HG03520 (cell line): ENCODE measurements around the gene ZRANB1.
A peak's percentile ranks its signal among the peaks of the same experiment; 100 is the strongest.
"Not testable (repeated sequence)": the region's sequence is repeated elsewhere in the genome, so short reads cannot be mapped to it uniquely, and the experiment has no call there.

ENCODE experiments used
- ATAC-seq: cut with Tn5 transposase; IDR thresholded peaks from one replicate; pipeline ENCODE4 v1.9.1; 2021; ENCODE audit warnings: mild to moderate bottlenecking, moderate library complexity; ENCODE audit not compliant: unreplicated experiment

The ZRANB1 gene

DNA sequence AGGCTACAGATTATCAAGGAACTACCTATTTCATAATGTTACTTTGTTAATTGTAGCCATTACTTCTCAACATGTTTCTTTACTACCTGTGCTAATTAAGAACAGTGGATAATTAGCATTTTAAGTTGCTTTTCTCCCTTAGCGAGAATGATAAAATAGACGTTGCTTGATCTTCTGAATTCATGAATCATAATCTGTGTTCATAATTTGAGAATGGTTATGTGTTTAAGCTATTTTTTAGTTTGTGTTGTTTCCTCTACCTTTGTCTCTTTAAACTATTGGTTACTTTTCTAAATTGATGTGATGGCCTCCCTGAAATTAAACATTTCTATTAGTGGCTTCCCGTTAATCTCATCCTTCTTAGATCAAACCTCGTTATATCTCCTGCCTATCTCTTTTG is at the start of gene ZRANB1:
ZRANB1 (plus strand) TSS at position 301 of the 400 bp plus-strand sequence. CDS start 371 bp downstream, outside the sequence.
- ATAC-seq: no peak

DNA sequence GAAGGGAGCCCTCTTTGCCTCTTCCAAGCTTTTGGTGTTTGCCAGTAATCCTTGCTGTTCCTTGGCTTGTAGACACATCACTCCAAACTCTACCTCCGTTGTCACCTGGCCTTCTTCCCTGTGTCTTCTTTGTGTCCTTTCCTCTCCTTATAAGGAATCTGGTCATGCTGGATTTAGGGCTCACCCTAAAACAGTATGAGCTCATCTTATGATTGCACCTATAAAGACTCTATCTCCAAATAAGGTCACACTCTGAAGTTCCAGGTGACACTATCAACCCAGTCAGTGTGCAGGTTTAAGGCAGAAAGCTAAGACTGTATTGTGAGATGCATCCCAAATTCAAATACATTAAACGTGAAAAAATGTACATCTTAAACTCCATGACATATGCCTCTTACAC is 49.0 kb upstream of the ZRANB1 start:
- no peak for ATAC-seq

DNA sequence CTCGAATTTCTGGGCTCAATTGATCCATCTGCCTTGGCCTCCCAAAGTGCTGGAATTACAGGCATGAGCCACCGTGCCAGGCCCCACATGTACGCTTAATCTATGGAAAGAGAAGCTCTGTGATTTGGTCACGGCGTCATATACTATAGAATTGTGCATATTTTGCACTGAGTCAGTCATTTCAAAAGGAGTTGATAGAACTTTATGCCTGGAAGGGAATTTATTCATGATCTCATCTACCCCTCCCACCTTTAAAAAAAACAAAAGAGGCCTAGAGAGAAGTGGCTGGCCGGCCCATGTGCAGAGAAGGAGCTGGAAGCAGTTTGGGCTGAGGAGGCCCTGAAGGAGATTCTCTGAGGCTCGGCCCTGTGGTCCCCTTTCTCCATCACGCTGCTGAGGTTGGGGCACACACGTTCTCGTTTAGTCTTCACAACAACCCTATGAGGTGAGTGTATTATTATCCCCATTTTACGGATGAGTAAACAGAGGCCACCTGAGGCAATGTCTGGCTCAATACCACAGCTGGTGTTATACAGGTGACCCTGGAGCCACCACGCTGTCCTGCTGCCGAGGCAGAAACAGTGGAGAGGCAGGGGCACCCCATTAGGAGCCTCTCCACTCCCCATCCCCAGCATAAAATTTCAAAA is 47.2 kb upstream of the ZRANB1 start:
- ATAC-seq: no peak

DNA sequence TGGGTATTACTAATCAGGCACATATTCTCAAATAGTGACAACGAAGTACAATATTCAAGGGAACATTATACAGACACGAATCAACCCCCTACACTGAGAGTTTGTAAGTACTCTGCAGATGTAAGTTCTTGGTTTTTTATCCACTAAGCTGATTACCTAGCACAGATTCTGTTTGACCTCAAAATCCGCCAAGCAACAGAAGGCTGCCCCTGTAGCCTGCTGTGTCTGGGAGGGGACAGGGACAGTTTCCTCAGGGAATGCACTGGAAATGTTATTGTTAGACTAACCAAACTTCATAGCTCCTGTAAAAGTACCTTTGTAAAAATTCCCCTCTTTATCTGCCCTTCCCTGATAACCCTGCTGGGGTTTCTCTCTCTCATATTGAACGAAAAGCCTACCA is 45.2 kb upstream of the ZRANB1 start:
- ATAC-seq: no peak

DNA sequence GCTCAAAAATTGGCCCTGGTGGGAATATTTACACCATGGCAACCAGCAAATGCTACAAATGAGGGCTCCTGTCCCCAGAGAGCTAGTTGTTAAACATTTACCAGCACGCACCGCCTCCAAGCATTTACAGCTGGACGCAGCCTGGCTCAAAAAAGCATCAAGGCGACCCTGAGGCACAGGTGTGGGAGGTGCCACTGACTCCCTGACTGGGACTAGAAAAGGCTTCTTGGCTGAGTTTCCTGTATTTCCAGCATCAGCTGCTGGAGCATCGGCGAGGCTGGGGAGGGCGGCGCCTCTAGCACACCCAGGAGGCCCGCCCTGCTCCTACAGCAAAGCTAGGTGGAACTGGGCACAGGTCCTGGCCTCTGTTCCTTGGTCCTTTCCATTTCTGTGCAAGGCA is 43.5 kb upstream of the ZRANB1 start:
- no peak for ATAC-seq

DNA sequence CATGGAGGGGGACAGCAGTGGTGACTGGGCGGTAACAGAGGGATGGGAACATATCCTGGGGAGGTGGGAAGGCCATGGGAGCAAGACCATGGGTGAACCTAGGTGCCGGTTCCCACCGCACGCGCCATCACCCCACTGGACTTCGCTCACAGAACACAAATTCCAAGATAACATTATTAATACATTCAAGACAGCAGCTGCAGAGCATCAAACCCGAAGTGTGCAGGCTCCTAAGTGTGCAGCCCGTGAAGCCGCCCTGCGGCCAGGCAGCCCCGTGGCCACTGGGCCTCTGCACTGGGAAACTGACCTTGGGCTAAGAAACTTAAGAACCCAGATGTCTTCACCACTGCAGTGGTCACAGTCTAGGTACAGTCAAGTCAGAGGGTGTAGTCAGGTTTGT is 42.8 kb upstream of the ZRANB1 start:
- no peak for ATAC-seq

DNA sequence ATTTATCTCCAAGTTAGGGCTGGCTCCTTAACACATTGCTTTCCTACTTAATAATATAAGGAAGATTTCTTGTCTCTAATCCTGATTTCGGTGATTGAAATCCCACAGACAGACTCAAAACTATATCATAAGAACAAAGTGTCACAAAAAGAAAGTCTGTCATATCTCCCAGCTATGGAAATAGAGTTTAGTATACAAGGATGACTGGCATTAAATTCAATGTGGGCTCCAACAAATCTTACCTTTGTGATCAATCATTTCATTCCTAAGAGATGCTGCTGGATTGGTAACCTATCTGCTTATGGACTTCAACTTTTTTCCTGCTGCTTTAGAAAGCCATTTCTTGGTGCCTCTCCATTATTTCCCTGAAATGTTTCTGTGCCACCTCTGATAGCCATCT is 39.5 kb upstream of the ZRANB1 start:
- no peak for ATAC-seq

DNA sequence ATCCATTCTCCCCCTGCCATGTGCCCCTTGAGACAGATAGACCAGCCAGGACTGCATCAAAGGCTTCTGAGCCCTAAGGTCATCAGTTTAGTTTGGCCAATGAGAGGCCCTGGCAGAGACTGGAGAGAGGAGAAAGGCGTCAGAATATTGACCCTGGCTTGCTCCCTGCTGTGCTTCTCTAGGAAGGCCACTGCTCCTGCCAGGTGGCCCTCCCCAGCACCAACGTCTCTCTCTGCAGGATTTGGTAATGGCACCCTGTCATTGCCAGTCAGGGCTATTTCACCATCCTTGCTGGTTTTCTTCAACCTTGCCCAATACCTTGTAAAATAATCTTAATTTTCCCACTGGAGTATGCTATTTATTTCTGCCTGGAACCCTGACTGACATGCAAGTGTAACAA is 38.8 kb upstream of the ZRANB1 start:
- no peak for ATAC-seq

DNA sequence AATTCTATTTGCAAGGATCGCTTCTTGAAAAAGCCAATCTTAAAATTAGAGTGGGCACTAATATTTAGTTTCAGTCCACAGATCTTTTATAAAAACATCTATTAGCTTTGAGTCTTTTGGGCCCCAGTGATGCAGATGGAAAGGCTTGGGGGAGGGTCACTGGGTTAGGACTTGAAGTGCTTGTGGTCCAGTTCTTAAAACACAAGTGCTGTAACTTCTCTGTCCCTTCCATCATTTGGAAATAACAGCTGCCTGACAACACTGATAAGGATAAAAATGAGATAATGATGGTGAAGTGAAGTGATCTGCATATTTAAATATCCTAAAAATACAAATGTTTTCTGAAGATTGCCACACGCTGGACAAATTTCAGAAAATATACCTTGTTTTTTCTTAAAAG is 37.1 kb upstream of the ZRANB1 start:
- no peak for ATAC-seq

DNA sequence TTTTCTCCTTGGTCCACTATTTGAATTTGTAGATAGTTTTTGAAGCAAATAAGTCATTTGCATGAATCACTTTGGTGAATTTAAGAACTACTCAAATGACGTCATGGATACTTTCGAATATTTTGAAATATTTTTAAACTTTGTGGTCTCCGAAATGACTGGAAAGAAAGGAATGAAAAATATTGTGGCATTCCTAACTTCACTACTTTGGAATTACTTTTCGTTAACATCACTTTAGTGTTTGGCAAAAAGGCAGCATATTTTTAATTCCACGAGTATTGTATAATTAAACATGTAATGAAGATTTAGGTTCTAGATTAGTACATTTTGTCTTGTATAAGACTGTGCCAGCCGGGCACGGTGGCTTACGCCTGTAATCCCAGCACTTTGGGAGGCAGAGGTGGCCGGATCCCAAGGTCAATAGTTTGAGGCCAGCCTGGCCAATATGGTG is 35.3 kb upstream of the ZRANB1 start:
- no peak for ATAC-seq

DNA sequence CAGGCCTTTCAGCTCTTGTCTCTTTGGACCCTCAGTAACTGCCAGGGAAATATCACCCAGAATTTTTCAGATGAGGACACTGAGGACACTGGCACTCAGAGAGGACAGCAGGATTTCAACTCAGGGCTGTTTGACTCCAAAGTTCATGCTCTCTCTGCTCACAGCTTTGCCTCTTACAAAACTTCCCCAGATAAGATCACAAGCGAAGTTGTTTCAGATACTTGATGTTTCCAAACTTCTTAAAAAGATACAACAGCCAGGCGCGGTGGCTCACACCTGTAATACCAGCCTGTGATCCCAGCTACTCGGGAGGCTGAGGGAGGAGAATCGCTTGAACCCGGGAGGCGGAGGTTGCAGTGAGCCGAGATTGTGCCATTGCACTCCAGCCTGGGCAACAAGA is 32.4 kb upstream of the ZRANB1 start:
- ATAC-seq: no peak

DNA sequence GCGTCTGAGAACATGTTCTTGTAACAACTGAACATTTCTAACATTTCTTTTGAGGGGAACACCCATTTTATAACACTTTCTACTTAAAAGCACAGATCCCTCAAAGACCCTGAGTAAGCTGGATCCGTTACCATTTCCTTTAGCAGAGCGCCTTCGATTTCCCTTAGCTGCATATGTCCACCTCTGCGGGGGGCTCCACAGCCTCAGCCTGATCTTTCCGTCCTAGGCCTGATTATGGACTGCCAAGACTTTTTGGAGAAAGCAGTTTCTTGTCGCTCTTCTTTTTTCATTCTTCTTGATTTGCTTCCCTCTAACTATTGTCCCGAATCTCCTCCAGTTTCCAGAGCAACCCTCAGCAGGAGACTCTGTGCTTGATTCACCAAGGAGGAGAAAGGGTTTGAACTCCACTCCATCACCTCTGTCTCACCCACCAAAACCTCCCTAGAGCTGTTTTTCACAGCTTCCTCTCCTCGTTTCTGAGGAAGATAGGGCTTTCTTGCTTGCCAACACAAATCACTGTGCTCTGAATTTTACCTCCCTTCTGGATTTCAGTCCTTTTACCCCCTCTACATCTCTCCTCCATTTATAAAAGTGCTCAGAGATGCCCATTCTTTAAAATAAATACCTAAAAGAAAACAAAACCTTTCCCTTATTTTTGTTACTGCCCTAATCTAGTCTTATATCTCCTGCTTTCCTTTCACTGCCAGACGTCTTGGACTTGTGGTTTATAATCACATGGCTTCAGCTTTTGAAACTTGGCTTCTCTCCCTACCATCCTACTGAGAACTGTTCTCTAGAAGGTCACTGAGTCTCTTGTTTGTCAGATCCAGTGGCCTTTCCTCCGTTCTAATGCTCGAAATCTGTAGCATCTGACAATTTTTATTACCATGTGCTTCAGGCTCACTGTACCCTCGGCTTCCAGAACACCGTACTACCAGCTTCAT is 30.5 kb upstream of the ZRANB1 start:
- ATAC-seq: no peak

DNA sequence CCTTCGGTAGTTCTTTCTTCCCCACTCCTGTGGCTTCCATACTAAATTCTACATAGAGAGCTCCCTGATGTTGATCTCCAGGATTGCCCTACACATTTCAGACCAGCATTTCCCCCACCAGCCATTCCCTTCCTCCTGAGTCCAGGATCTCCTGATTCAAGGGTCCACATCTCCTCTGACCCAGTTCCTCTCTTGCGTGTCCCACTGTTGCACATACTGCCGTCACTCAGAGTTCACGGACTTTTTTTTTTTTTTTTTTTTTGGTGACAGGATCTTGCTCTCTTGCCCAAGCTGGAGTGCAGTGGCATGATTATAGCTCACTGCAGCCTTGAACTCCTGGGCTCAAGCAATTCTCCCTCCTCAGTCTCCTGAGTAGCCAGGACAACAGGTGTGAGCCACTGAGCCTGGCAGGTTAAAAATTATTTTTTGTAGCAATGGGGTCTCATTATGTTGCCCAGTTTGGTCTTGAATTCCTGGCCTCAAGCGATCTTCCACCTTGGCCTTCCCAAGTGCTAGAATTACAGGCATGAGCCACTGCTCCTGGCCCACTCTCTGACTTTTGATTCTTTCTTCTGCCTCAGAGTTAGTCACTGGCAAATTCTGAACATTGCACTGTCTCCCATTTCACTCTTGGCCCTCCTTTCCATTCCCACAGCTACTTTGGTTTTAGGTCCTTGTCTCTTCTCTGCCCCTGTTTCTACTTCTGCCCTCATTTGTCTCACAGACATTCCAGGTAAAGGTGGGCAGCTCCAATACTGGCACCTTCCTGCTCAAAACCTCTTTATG is 29.6 kb upstream of the ZRANB1 start:
- no peak for ATAC-seq

DNA sequence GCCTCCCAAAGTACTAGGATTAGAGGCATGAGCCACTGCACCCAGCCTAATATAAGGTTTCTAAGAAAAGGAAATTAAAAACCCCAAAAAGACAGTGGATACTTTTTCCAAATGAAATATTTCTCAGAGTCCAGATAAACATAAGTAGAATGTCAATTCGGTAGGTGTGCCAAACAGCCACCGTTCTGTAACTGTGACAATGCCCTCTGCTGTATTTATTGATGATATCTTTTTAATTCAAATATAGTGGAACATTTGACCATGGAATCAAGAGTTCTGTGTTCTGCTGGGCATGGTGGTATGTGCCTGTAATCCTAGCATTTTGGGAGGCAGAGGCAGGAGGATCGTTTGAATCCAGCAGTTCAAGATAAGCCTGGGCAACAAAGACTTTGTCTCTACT is 28.8 kb upstream of the ZRANB1 start:
- no peak for ATAC-seq

DNA sequence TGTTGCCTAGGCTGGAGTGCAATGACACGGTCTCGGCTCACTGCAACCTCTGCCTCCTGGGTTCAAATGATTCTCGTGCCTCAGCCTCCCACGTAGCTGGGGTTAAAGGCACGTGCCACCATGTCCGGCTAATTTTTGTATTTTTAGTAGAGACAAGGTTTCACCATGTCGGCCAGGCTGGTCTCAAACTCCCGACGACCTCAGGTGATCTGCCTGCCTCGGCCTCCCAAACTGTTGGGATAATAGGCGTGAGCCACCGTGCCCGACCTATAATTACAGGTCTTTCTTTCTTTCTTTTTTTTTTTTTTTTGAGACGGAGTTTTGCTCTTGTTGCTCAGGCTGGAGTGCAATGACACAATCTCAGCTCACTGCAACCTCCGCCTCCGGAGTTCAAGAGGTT is 27.5 kb upstream of the ZRANB1 start:
- not testable (repeated sequence) for ATAC-seq

DNA sequence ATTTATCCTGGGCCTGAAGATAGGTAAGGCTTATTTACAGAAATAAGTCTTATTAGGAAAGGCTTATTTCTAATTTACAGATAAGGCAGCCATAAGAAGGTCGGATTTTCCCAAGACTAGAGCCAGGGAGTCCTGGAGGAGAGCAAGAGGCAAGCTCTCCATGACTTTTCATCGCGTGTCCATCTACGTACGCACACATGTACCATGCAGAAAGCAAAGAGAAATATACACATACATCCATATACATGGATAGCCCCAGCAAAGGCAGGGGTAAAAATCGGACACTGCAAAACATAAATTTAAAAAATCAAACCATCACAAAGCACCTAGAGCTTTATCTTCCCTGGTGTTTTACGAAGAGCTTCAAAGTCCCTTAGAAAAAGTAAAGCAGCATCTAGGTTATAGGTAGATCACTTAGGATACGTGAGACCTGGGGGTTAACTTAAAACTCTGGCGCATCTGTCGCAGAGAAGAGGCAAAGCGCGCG is 25.8 kb upstream of the ZRANB1 start:
- peak; percentile 0 for ATAC-seq

DNA sequence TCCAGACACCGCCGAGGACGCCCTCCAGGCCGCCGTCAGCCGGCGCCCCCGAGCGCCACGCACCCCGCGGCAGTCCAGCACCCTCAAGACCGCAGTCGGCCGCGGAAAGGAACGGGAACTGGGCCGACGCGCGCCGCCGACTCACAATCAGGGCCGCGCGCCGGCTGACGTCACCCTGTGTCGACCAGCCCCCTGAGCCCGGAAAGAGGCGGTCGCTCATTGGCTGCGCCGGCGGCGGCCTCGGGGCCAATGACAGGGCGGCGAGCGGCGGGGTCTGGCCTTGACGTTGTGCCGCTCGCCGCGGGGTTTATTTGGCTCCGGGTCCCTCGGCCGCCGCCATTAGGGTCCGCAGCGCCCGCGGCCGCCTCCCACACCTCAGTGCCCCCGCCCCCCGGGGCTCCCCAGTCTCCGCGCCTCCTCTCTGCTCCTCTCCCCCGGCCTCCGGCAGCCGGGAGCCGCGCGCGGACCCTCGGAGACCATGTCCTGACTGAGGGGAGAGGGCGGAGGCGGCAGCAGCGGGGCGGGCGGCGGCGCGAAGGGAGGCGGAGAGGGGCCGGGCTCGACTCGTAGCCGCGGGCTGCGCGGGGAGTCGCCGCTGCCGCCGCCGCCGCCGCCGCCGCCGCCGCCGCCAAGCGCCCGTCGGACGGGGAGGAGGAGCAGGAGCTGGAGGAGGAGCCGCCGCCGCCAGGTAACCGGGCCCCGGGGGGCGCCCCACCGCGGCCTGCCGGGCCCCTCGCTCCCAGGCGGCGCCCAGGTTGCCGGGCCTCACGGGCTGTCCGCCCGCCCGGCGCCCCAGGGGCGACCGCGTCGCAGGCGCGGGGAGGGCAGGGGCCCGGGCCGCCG is 25.1 kb upstream of the ZRANB1 start:
- ATAC-seq: peak; percentile 97

DNA sequence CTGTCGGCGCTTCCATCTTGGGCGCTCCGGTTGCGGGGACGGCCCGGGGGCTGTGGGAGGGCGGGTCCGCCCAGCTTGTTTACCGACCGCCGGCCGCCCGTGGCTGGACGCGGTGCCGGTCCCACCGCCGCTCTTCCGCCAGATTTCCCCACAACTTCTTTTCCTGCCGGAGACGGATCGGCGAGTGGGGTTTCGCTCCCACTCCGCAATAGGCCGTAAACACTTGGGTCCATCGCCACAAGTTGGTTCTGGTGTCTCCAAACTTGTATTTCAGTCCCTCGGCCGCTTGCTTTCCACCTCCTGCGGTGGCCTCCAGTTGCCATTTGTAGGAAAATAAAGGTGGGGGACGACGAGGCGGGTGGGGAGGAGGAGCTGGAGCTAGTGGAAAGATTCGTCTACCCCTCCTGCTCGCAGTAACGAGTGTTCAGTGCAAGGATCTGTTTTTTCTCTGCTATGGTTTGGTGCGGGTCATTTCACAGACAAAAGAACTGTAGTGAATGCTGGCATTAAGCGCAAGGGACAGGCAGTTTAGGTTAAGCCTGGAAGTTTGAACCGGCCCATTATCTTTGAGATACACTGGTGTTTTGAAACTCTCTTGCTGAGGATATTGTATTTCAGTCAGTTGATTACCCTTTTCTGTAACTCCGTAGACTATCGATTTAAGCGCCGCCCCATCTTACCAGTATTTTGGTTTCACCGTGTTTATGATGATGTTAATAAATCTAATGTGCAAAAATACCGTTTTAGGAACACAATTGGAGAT is 24.3 kb upstream of the ZRANB1 start:
- no peak for ATAC-seq

DNA sequence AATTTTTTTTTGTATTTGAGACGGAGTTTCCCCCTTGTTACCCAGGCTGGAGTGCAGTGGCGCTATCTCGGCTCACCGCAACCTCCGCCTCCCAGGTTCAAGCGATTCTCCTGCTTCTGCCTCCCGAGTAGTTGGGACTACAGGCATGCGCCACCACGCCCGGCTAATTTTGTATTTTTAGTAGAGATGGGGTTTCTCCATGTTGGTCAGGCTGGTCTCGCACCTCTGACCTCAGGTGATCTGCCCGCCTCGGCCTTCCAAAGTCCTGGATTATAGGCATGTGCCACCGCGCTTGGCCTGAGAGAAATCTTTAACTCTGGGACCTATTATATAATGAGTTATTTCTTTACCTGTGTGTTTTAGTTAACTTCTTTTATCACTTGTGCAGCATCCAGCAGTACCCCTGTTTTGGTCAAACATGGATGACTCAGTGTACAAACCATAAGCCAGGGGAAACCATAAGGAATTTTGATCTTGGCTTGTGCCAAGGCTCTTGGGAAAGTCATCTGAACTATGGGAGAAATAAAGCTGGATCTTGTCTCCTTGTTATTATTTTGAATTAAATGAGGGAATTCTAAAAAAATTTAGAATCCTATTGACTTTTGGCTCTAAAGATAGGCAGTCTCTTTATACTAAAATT is 23.6 kb upstream of the ZRANB1 start:
- no peak for ATAC-seq
